Nucleus accumbens (tissue), 56 donors: ENCODE measurements around the gene ARHGAP20.
"Not testable (repeated sequence)": the region's sequence is repeated elsewhere in the genome, so short reads cannot be mapped to it uniquely, and the experiment has no call there.

ENCODE experiments used
- DNase-seq, 56 donors: peaks; one replicate each; lab custom pipeline; 2025; lab: John Stamatoyannopoulos, UW

The ARHGAP20 gene

DNA sequence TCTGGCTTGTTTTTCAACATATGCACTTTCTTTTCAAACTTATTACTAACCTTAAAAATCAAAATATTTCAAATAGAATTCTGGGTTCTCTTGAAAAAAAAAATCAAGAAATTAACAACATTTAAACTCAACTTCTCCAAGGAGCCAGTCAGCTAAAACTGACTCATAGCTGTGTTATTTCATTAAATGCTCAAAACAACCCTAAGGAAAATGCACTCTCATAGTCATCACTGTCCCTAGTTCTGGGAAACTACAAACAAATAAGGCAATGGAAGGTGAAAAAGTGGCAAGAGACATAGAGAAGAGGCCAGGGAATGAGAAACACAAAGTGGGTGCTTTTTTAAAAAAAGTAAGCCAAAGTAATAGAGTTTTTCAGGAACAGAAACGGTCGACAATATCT lies 4.1 kb upstream of the ARHGAP20 start:
- DNase-seq: no peak

- no peak for DNase-seq
Observed at GRCh38 chr11:110715541-110715940, 3.3 kb upstream of the ARHGAP20 start.

DNA sequence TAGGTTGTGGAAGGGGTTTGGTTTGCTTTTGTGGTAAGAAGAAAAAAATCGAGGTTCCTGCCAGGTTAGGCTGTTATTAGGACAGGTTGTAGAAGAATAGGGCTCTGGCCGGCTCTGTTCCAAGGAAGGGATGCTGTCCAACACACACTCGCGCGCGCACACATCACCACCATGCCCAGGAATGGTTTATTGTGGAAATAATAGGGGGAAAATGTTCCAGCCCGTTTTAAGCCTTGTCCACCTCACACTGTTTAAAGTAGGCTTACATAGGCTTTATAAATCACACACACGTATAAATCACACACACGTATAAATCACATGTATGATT lies 1.2 kb upstream of the ARHGAP20 start:
- peak in 2 of 56 donors; percentile 17 to 31 for DNase-seq

- DNase-seq: peak in 41 of 56 donors; percentile 15 to 77 (median 50)
Observed at GRCh38 chr11:110712659-110713448, 617 bp upstream of the ARHGAP20 start.

GRCh38 chr11:110711448-110711775 lies 825 bp downstream of the ARHGAP20 start:
- DNase-seq: peak in 4 of 56 donors; percentile 2 to 49 (median 36)

DNA sequence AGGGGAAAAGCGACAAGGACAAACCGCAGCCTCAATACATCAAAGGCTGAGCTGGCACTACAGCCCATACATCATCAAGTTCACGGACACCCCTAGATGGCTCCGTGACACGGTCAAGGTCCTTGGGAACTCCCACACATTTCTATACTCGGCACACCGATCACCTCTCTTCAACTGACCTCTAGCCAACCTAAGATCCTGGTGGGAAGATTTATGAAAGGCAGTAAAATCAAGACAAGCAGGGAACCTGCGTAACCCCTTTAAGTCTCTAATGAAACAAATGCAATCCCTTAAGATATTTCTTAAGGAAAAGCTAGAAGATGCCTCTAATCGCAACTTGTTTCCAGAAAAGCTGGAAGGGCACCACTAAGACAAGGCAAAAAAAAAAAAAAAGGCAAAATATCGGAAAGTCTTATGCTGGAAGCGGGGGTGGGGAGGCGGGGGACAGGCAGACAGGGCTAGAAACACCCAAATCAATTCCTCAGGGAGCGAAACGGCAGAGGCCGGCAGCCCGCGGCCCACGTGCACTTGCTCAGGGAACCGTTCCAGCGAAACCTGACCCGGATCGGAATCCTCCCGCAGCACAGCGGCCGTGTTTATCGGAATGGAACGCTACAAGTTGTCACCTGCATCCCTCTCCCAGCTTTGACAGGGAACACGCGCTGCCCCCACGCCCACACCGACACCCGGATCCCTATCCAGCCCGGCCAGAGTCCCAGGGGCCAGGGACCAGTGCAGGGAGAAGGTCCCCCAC lies 1.4 kb downstream of the ARHGAP20 start:
- DNase-seq: peak in 29 of 56 donors; percentile 2 to 49 (median 18)

GRCh38 chr11:110704210-110704864 lies 7.9 kb downstream of the ARHGAP20 start:
- no peak for DNase-seq

GRCh38 chr11:110691926-110692325 lies 20.3 kb downstream of the ARHGAP20 start:
- no peak for DNase-seq

- DNase-seq: no peak
Observed at GRCh38 chr11:110689306-110689705, 22.9 kb downstream of the ARHGAP20 start.

DNA sequence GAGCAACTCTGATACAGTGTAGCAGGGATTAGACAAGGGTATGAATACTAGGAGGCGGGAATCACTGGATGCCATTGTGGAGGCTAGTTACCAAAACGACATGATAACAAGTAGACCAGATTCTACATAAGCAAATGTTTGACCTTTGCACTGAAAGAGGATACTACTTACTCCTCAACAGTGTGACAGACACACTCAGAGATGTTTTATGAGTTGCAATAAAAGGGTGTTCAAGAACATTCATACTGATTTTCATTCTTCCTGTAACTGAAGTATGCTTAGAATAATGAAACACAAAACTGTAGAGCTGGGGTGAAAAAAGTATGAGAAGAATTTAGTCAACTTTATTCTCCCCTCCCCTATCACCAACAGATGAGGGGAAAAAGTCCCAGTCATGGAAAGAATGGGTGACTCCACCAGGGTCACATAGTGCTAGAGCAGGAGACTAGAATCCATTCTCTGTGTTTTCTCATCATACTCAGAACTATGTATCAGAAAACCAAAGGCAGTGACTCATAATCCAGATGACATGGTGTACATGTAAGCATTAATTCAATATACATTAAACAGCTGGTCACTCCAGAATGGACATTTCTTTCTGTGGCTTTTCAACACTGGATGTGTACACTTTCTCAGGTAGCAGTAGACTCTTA lies 32.8 kb downstream of the ARHGAP20 start:
- no peak for DNase-seq

DNA sequence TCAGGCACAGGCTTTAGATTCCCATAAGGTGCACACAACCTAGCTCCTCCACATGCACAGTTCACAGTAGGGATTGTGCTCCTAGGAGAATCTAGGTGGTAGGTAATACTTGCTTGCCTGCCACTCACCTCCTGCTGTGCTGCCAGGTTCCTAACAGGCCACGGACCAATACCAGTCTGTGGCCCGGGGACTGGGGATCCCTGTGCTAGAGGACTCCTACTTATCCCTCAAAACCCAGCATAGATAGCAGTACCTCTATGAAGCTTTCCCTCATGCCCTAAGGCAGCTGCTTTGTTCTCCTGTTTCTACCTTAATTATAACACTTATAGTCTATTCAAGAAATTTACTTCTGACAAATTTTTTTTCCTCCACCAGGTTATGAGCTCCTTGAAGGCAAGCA lies 36.7 kb downstream of the ARHGAP20 start:
- DNase-seq: no peak

GRCh38 chr11:110665689-110666465 lies 46.4 kb downstream of the ARHGAP20 start:
- DNase-seq: no peak

GRCh38 chr11:110655967-110656366 lies 56.3 kb downstream of the ARHGAP20 start:
- DNase-seq: no peak

GRCh38 chr11:110654456-110654855 lies 57.8 kb downstream of the ARHGAP20 start:
- DNase-seq: no peak

DNA sequence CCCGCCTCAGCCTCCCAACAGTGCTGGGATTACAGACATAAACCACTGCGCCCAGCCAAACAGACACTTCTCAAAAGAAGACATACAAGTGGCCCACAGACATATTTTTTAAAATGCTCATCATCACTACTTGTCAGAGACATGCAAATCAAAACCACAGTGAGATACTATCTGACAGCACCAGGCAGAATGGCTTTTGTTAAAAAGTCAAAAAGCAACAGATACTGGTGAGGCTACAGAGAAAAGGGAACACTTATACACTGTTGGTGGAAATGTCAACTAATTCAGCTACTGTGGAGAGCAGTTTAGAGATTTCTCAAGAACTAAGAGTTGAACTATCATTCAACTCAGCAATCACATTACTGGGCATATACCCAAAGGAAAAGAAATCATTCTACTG lies 67.0 kb downstream of the ARHGAP20 start:
- no peak for DNase-seq

- no peak for DNase-seq
Observed at GRCh38 chr11:110634370-110634769, 77.9 kb downstream of the ARHGAP20 start.

DNA sequence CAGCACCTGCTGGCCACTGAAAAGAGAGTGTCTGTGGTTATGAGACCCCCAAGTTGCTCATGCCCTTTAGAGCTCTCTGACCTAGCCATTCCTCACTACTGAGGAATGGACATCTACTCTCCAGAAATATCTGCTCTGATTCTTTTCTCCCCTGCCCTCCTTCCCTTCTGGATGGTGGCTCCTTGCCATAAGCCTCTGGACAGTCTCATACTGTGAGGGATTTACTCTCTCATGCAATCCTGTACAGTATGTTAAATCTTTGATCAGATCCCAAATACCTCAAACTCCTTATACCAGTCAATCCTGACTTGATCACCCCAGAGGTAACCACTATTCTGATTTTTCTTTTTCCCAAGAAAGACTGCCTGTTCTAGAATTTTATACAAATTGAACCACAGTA lies 80.7 kb downstream of the ARHGAP20 start:
- no peak for DNase-seq

- DNase-seq: no peak
Observed at GRCh38 chr11:110629594-110629993, 82.6 kb downstream of the ARHGAP20 start.

GRCh38 chr11:110621826-110622225 lies 90.4 kb downstream of the ARHGAP20 start:
- DNase-seq: no peak

- DNase-seq: not testable (repeated sequence)
Observed at GRCh38 chr11:110619366-110619765, 92.9 kb downstream of the ARHGAP20 start.
